Liver (tissue), 9 donors: ENCODE measurements around the gene PLD6. TPM values are rescaled to one million over a fixed set of nuclear protein-coding genes. Genes with fewer than 3 reads are reported as not detected.

Source experiments
- DNase-seq: peaks from one replicate; pipeline ENCODE4 v3.0.0-alpha.2; 2017; ENCODE audit warnings: low spot score
- H3K27ac ChIP-seq, 2 donors: one replicate each; pipeline ENCODE4 v1.7.0; 2013; ENCODE audit warnings: inconsistent platforms in 2 of 2, low read length in 2 of 2, control low read depth in 1 of 2, low read depth in 1 of 2, mild to moderate bottlenecking in 1 of 2
- H3K27me3 ChIP-seq, 4 donors: one replicate each; pipeline versions ENCODE4 v1.6.1 to v1.7.0; 2013; ENCODE audit warnings: low read length in 3 of 4, inconsistent platforms in 1 of 4, mild to moderate bottlenecking in 1 of 4, moderate library complexity in 1 of 4; ENCODE audit not compliant: control insufficient read depth in 4 of 4, insufficient read depth in 4 of 4
- H3K36me3 ChIP-seq, 4 donors: one replicate each; pipeline versions ENCODE4 v1.6.1 to v1.7.0; 2013; ENCODE audit warnings: low read length in 3 of 4, mild to moderate bottlenecking in 3 of 4, low read depth in 1 of 4, moderate library complexity in 1 of 4; ENCODE audit not compliant: control insufficient read depth in 4 of 4, insufficient read depth in 3 of 4
- H3K4me1 ChIP-seq, 4 donors: one replicate each; pipeline versions ENCODE4 v1.6.1 to v1.7.0; 2013; ENCODE audit warnings: low read length in 3 of 4, mild to moderate bottlenecking in 3 of 4, moderate library complexity in 1 of 4; ENCODE audit not compliant: control insufficient read depth in 4 of 4, insufficient read depth in 4 of 4
- H3K4me3 ChIP-seq, 3 donors: one replicate each; pipeline versions ENCODE4 v1.6.1 to v1.7.0; 2013; ENCODE audit warnings: low read length in 3 of 3, control low read depth in 1 of 3, low read depth in 1 of 3, mild to moderate bottlenecking in 1 of 3
- H3K9ac ChIP-seq, 2 donors: one replicate each; pipeline ENCODE4 v1.7.0; 2013; ENCODE audit warnings: low read length in 2 of 2, mild to moderate bottlenecking in 2 of 2, moderate library complexity in 2 of 2, control low read depth in 1 of 2, low read depth in 1 of 2
- H3K9me3 ChIP-seq, 4 donors: one replicate each; pipeline versions ENCODE4 v1.6.1 to v1.7.0; 2013; ENCODE audit warnings: low read length in 3 of 4; ENCODE audit not compliant: control insufficient read depth in 4 of 4
- ATF3 ChIP-seq: IDR thresholded peaks from 2 replicates; pipeline ENCODE4 v1.6.1; 2016; ENCODE audit warnings: antibody characterized with exemption
- CTCF ChIP-seq: fragments of 150-350 bp; IDR thresholded peaks from 2 replicates; pipeline ENCODE4 v1.5.1; 2017; ENCODE audit warnings: improper control_type of control experiment, low read depth, low read length; ENCODE audit not compliant: missing input control
- EGR1 ChIP-seq, 2 donors: IDR thresholded peaks; 2 replicates each; pipeline ENCODE4 v1.6.1; 2016 to 2018; ENCODE audit warnings: antibody characterized with exemption in 2 of 2, low read depth in 2 of 2
- FOXA1 ChIP-seq: IDR thresholded peaks from 2 replicates; pipeline ENCODE4 v1.6.1; 2016; ENCODE audit warnings: antibody characterized with exemption
- FOXA2 ChIP-seq: IDR thresholded peaks from 2 replicates; pipeline ENCODE4 v1.6.1; 2016; ENCODE audit warnings: antibody characterized with exemption
- GABPA ChIP-seq, 2 donors: IDR thresholded peaks in 1 of 2; conservative IDR thresholded peaks in 1 of 2; 2 replicates each; pipeline ENCODE4 v1.6.1; 2016; ENCODE audit warnings: antibody characterized with exemption in 2 of 2, mild to moderate bottlenecking in 1 of 2, moderate library complexity in 1 of 2
- HNF4A ChIP-seq, 2 donors: conservative IDR thresholded peaks; 2 replicates each; pipeline ENCODE4 v1.6.1; 2016; ENCODE audit warnings: antibody characterized with exemption in 2 of 2, mild to moderate bottlenecking in 2 of 2
- HNF4G ChIP-seq: IDR thresholded peaks from 2 replicates; pipeline ENCODE4 v1.6.1; 2016; ENCODE audit warnings: antibody characterized with exemption
- JUND ChIP-seq, 2 donors: IDR thresholded peaks; 2 replicates each; pipeline ENCODE4 v1.6.1; 2016; ENCODE audit warnings: antibody characterized with exemption in 2 of 2
- MAX ChIP-seq: IDR thresholded peaks from 2 replicates; pipeline ENCODE4 v1.6.1; 2016; ENCODE audit warnings: antibody characterized with exemption
- NR2F2 ChIP-seq: IDR thresholded peaks from 2 replicates; pipeline ENCODE4 v1.6.1; 2016; ENCODE audit warnings: antibody characterized with exemption
- RAD21 ChIP-seq, 2 donors: IDR thresholded peaks; 2 replicates each; pipeline ENCODE4 v1.6.1; 2016; ENCODE audit warnings: antibody characterized with exemption in 2 of 2, mild to moderate bottlenecking in 2 of 2
- REST ChIP-seq: IDR thresholded peaks from 2 replicates; pipeline ENCODE4 v1.6.1; 2016; ENCODE audit warnings: antibody characterized with exemption, mild to moderate bottlenecking
- RXRA ChIP-seq, 2 donors: IDR thresholded peaks; 2 replicates each; pipeline ENCODE4 v1.6.1; 2017 to 2018; ENCODE audit warnings: antibody characterized with exemption in 2 of 2, mild to moderate bottlenecking in 1 of 2
- SP1 ChIP-seq: IDR thresholded peaks from 2 replicates; pipeline ENCODE4 v1.6.1; 2018; ENCODE audit warnings: antibody characterized with exemption, mild to moderate bottlenecking
- TAF1 ChIP-seq: conservative IDR thresholded peaks from 2 replicates; pipeline ENCODE4 v1.6.1; 2016; ENCODE audit warnings: antibody characterized with exemption, mild to moderate bottlenecking
- YY1 ChIP-seq: IDR thresholded peaks from 2 replicates; pipeline ENCODE4 v1.6.1; 2016; ENCODE audit warnings: antibody characterized with exemption, mild to moderate bottlenecking
- ZBTB33 ChIP-seq: IDR thresholded peaks from 2 replicates; pipeline ENCODE4 v1.6.1; 2016; ENCODE audit warnings: antibody characterized with exemption
- WGBS: extraction: QIAGEN DNeasy Blood & Tissue Kit; methylation state at CpG from one replicate; pipeline ENCODE4 v1.1.7; 2013; 5-methylcytosine and 5-hydroxymethylcytosine counted together
- polyA plus RNA-seq, 2 donors: library from polyadenylated mRNA; stranded (reverse) in 1 of 2; unstranded in 1 of 2; fragments of 200-250 nt in 1 of 2; fragments of >200 nt in 1 of 2; fragmentation: Nextera tagmentation in 1 of 2; extraction: Ambion mirVana in 1 of 2; gene quantifications; one replicate each; pipeline versions ENCODE4 v1.2.1 to v1.2.3, GENCODE V29; 2013 to 2015
- total RNA-seq, 2 donors: library from RNA; depleted of rRNA; stranded (reverse); fragments of >200 nt; gene quantifications; one replicate each; pipeline ENCODE4 v1.2.3, GENCODE V29; 2014
- donor health status: healthy.
- donor health status: healthy.
- donor health status: healthy.
- donor health status: healthy.
- donor health status: healthy.

PLD6 gene
- total and polyA plus RNA-seq, 4 donors = 1.2 to 2.3 (median 1.5) TPM

GRCh38 chr17:17180741-17181525 lies 25.2 kb downstream of the PLD6 start:
- Histone ChIP-seq H3K4me3 (no peak overlapping the region), H3K9ac (no peak overlapping the region), H3K27ac (no peak overlapping the region), H3K27me3 (no peaks in the 10 kb centered on the region), H3K4me1 (no peaks in the 10 kb centered on the region), H3K36me3 (peaks cover 19 to 78% (median 49%) of the 10 kb centered on the region in 4 donors), H3K9me3 (no peaks in the 10 kb centered on the region)
- TF ChIP-seq TAF1 (no peak), SP1 (no peak), HNF4G (no peak), JUND (IDR thresholded peaks at IDR 0.05) (no peak), REST (no peak), FOXA1 (no peak), MAX (no peak), ATF3 (no peak), FOXA2 (no peak), GABPA (IDR thresholded peaks at IDR 0.05 in 1 of 2, conservative IDR thresholded peaks at IDR 0.05 in 1 of 2) (no peak), EGR1 (IDR thresholded peaks at IDR 0.05; ENCODE audit: low read depth in 2 of 2) (no peak), CTCF (no peak), NR2F2 (no peak), ZBTB33 (no peak), RXRA (IDR thresholded peaks at IDR 0.05) (no peak), RAD21 (IDR thresholded peaks at IDR 0.05) (no peak), YY1 (no peak), HNF4A (conservative IDR thresholded peaks at IDR 0.05) (no peak)
- WGBS = 86% methylated on average over 13 of the region's 13 CpGs
- no peak for DNase-seq
